GM21825 (cell line): ENCODE results near the gene KRT71.

Source experiments
- ATAC-seq: cut with Tn5 transposase; IDR thresholded peaks from one replicate; pipeline ENCODE4 v1.9.1; 2021; ENCODE audit warnings: mild to moderate bottlenecking, moderate library complexity; ENCODE audit not compliant: unreplicated experiment

KRT71 gene

DNA sequence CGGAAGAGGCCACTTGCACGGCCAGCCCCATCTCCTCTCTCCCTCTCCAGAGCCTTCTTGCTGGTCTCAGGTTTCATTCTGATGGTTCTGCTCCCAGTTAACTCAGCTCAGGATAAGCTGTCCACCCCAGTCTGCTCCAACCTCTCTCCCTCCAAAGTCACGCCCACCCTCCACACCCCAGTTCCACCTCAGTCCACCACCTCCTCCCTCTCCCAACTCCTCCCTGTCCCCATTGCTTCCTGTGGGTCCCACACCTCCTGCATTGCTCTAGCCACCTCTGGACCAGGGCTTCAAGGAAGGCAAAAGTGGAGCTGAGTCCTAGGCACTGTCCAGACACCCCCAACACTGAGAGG, 13.1 kb downstream of the KRT71 start:
- no peak for ATAC-seq

DNA sequence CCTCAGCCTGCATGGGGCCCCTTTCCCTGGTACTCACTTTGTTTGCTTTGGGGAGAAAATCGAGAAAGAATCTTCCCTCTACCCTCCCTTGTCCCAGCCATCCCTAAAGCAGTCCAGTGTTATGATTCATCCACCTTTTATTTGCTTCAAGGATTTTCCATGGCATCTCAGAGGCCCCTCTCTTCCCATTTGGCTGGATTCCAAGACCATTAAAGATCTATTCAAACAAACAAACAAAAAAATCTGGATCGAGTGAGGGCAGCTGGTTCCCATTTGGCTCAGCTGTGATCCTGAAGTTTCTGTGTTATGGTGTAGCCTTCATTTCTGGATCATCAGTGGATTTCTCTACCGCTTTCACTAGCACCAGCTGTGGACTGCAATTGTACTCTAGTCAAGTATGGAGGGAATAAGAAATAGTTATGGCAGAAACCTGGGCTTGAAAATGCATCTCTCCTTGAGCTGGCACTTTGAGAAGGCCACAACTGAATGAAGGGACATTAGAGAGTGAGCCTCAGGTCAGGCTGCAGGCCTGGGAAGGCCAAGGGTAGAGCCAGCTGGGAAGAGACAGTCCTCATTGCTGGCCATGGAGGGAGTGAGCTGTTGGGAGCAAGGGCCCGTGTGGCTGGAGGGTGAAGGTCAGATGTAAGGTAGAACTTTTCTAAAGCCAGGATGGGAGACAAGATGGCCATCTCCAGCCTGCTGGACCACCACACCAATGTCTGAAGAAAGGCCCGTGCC, 13.7 kb downstream of the KRT71 start:
- ATAC-seq, result no peak

- ATAC-seq, result no peak
These were observed 15.8 kb downstream of the KRT71 start for GRCh38 chr12:52537101-52537500.

GRCh38 chr12:52535574-52535973, 17.4 kb downstream of the KRT71 start:
- no peak for ATAC-seq

DNA sequence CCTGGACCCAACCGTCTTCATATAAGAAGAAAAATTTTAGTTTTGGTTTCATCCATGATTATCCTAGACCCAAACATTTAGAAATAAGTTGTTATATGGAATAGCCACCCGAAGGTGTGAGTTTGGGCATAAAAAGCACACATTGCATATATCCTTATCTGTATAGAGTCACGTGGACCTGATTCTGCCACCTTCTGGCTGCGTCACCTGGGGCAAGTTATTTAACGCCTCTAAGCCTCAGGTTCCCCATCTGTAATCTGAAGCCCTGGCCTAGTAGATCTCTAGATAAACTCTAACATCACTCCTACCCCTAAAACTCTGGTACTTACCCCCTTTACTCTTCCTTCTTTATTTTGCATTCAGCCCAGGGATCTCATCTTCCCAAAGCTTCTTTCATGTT, 18.5 kb downstream of the KRT71 start:
- ATAC-seq, result no peak

DNA sequence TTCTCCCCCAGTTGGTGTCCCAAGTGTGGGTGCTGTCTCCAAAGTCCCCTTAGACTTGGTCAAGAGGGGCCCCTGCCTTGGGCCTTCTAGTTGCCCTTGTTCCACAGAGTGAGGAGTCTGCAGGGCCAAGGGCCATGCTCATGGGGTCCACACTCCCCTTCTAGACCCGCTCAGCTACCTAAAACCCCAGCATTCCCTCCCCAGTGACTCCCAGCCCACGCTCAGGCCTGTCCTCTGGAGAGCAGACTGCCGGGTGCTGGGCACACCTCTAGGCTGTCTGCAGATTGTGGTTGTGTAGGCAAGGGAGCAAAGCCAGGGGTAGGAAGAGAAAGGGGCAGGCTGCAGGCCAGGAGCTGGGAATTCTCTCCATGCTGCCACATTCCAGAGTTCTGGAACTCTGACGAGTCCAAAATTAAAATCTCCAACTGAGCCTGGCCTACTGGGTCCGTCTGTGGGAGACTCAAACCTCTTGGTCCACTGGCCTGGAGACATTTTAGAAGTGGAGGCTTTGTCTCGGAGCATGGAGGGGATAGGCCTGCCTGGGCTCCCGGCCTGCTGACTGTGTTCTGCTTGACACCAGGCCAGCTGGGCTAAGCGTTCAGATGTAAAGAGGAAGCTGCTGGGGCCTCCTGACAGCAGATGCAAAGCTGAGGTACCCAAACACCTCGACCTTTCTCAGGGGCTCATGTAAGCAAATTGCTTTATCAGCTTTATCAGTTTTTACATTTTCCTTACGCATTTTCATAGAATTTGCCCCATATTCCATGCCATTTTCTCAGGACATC, 19.1 kb downstream of the KRT71 start:
- ATAC-seq, result no peak

GRCh38 chr12:52532636-52533035, 20.3 kb downstream of the KRT71 start:
- ATAC-seq, result no peak

DNA sequence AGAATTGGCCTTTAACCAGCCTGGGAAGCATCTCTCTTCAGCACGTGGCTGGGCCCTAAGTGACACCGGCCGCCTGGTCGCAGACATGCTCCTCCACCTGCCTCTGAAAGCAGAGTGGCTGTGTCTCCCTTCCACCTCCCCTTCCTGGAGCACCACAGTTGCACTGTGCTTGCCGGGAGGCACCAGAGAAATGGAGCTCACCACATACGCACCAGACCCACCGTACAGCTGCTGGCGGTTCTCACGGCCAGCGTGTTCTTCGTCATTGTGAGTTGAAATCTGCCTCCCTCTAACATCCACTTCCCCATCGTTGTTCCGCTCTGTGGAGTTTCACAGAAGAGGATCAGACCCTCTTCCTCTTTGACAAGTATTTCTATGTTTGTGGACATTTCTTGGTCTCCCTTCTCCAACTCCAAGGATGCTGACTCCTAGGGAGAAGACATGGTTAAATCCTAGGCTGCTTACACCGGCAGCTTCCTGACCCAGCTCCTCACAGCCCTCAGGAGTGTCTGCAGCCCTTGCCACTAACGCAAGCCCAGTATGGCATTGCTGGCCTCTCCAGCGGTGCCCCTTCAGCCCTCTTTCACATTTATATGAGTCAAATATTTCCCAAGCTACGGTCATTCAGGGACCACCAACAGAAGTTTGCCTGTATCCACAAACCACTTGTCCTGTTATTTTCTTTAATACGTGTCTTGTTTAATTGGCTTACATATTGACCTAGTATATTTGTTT, 21.2 kb downstream of the KRT71 start:
- no peak for ATAC-seq

- ATAC-seq, result no peak
These were observed 22.0 kb downstream of the KRT71 start for GRCh38 chr12:52530905-52531304.

- ATAC-seq, result no peak
These were observed 22.6 kb downstream of the KRT71 start for GRCh38 chr12:52530366-52530765.

DNA sequence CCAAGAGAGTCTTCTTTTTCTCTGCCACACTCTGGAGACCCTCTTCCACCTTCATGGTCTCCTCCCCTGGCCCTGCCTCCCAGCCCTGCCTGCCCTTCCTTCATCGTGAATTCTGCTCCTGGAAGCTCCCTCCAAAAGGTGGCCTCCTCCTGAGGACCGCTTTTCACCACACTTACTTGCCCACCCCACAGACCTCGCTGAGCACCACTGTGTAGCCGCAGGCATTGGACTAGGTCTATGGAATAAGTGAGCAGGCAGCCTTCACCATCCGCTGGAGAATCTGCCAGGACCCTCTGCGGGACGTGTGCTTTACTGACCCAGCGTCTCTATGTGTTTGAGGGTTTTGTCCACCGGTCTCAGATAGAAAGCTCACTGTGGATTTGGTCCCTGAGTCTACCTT, 23.1 kb downstream of the KRT71 start:
- no peak for ATAC-seq

GRCh38 chr12:52529417-52529816, 23.5 kb downstream of the KRT71 start:
- no peak for ATAC-seq

DNA sequence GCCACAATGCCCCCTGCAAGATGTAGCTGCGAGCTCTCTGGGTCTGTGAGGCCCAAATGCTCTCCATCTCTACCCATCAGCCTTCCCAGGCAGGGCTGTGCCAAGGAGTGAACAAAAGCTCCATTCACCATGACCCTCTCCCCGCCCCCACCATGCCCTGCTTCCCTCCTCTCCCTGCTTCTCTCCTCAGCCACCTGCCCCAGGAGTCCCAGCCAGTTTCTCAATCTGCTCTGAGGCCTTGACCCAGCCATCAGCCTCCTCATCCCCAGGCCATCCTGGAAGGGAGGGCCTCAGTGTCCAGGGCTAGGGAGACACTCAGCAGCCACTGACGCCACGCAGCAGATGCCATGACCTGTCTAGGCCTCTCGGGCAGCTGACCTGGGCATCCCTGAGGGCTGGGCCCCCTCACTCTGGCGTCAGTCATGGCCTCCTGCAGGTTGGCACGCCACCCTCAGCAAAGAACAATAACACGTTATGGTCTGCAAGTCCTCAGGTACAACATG, 24.3 kb downstream of the KRT71 start:
- no peak for ATAC-seq

DNA sequence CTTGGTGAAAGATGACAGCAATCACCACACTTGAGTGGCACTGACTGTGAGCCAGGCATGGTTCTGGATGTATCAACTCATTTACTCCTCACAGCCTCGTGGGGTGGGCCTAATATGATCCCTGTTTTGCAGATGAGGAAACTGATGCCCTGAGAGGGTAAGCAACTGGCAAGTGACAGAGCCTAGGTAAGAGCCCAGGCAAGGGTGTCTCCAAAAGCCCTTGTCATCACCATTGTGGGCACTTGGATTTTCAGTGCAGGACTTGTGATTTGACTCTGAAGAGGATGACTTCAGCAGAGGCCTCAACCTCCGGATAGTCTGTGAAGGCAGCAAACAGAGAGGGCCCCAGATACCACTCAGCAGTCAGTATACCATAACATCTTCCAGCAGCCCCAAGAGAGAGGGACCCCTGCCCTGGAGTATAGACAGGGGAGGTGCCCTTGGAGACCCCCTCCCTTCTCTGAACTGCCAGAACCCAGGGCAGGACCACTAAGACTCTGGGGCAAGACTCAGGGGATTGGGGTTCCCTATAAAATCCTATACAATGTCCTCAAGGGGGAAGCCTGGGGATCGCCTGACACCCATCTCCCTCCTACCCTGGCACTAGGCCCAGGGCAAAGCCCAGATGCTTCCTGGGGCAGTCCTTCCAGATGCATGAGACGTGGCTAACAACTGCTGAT, 25.7 kb downstream of the KRT71 start:
- no peak for ATAC-seq

- ATAC-seq, result no peak
These were observed 26.4 kb downstream of the KRT71 start for GRCh38 chr12:52526511-52526951.

DNA sequence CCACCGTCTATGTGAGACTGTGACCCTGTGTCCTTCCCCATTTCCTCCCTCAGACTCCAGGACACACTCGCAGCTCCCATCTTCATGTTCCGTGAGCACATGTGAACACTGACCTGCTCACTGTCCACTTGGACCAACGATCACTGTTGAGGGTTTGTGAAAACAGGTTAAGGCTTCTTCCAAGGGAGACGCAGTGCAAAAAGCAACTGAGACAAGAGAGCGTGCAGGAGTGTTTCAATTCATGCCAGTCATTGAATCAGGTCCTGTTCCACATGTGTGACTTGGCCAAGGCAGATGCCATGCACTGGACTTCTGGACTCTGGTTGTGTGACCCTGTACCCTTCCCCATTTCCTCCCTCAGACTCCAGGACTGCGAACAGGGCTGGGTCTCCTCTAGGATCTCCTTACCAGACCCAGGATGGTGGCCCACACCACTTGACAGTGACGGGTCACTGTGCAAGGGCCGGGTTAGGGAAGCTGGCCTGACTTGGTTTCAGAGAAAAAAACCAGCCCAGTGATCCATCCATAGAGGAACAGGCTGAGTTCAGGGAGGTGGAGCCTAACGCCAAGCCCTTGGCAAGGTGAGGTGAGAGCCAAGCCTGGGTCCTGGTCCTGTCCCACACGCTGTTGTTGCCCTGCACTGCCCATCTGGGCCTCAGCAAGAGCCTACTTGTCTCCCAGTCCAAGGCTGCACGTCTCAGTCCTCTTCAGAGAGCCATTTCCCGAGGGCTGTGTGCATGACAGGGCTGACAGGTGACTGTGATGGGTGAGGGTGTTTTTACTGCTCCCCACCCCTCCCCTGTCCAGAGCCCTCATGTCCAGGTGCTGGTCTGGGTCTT, 27.1 kb downstream of the KRT71 start:
- ATAC-seq, result no peak

DNA sequence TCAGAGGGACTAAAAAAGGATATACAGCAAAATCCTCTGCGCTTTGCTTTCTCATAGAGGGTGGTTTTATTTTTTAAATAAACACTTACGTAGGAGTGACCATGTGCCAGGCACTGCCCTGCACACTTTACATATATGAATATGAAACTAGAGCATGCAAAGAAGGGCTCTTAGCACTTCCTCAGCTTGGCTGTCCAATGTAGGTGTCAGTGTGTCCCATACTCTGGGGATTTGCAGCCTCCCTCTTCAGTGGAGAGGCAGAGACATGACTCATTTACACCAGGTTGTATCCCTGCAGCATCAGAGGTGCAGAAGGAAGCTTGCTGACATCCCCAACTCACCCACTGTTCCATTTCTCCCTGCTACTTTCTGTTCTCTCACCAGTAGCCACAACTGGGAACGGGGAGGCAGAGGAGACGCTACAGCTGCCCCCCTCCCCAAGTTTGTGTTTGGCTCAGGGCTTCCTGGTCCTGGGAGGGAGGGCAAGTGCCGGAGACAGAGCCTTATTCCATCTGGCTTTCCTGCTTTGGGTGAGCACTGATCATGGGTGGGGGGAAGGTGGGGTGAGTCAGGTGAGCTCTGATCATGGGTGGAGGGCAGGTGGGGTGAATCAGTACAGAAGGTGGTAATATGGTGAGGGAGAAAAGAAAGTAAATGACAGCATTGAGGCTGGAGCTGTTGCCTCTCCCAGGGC, 27.9 kb downstream of the KRT71 start:
- ATAC-seq, result no peak

DNA sequence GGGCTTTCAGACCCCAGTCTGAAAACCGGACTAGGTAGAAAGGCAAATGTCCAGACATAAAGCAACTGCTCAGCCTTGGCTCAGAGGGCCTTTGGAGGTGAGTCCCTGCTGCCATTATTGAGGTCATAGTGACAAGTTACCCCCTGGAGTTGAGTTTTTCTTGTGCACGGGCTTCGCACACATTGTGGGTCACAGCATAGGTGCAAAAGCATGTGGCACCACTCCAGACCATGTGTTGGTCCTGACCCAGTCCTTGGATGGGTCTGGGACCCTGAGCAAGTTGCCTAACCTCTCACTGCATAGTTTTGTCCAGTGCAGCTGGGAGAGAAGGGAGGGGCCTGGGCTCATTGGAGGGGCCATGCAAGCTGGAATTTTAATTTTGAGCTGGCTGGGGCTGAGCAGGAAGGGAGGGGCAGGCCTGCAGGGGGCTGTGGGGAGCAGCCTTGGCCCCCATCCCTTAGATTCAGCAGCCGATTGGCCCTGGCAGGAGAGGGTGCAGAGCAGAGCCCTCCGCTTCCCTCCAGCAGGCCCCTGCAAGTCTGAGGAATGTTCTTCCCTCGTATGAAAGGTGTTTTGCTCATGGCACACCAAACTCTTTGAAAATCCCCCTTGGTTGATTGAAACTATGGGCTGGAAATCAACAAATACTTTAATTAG, 28.6 kb downstream of the KRT71 start:
- ATAC-seq, result no peak

DNA sequence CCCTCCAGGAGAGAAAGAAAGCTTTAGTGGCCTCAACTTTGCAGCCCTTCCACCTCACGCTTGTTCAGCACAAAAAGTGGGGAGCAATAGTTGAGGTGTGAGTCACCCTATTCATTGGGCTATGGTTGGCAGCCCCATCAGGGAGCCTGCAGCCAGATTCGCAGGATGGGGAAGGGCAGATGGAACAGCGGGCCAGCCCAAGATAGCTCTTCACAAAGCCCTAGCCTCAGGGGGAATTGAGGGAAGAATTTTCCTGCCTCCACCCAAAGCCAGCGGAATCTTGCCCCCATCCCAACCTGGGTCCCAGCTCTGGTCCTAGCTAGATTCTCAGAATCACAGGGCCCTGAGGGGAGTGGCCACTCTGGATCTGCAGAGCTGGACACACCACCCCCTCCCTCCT, 29.1 kb downstream of the KRT71 start:
- ATAC-seq, result no peak
